HepG2 (cell line): ENCODE measurements around the gene EPB41L4A. TPM values are rescaled to one million over a fixed set of nuclear protein-coding genes. Genes with fewer than 3 reads are reported as not detected.

Source experiments
- BRCA1 ChIP-seq: sonication (generic); formaldehyde crosslinking; IDR thresholded peaks from 2 replicates; pipeline ENCODE4 v1.4.0; 2020; ENCODE audit warnings: missing genetic modification reagents
- DNMT3B ChIP-seq: conservative IDR thresholded peaks from 2 replicates; pipeline ENCODE4 v1.6.1; 2016; ENCODE audit warnings: missing biosample characterization, control low read depth
- FOXM1 ChIP-seq: sonication (generic); formaldehyde crosslinking; IDR thresholded peaks from 2 replicates; pipeline ENCODE4 v1.5.0; 2020; ENCODE audit warnings: missing genetic modification reagents
- HDAC1 ChIP-seq: sonication (generic); formaldehyde crosslinking; IDR thresholded peaks from 2 replicates; pipeline ENCODE4 v1.5.1; 2020; ENCODE audit warnings: mild to moderate bottlenecking, missing genetic modification reagents
- JARID2 ChIP-seq: sonication (generic); formaldehyde crosslinking; IDR thresholded peaks from 2 replicates; pipeline ENCODE4 v1.8.1; 2023; ENCODE audit warnings: missing genetic modification reagents, inconsistent platforms; ENCODE audit not compliant: insufficient replicate concordance
- MAZ ChIP-seq, 2 experiments: sonication (generic) in 1 of 2; formaldehyde crosslinking in 1 of 2; IDR thresholded peaks; 2 replicates each; pipeline versions ENCODE4 v1.5.0 to v1.6.1; 2012 to 2020; ENCODE audit warnings: low read depth in 2 of 2, mild to moderate bottlenecking in 2 of 2, borderline replicate concordance in 1 of 2, improper control_type of control experiment in 1 of 2, low read length in 1 of 2, missing genetic modification reagents in 1 of 2, moderate library complexity in 1 of 2
- NCOA1 ChIP-seq: sonication (generic); formaldehyde crosslinking; IDR thresholded peaks from 2 replicates; pipeline ENCODE4 v1.9.0; 2021; ENCODE audit warnings: missing genetic modification reagents
- NFKBIZ ChIP-seq: IDR thresholded peaks from 2 replicates; pipeline ENCODE4 v1.6.1; 2018; ENCODE audit warnings: missing genetic modification reagents, missing compliant biosample characterization
- RBM22 ChIP-seq: fragments of 200-400 bp; formaldehyde crosslinking; optimal IDR thresholded peaks from 2 replicates; pipeline ENCODE3; 2017; ENCODE audit warnings: mild to moderate bottlenecking, low read length, moderate library complexity
- SIX4 ChIP-seq: sonication (generic); formaldehyde crosslinking; IDR thresholded peaks from 2 replicates; pipeline ENCODE4 v1.4.0; 2020; ENCODE audit warnings: missing genetic modification reagents
- SNAI1 ChIP-seq: sonication (generic); formaldehyde crosslinking; IDR thresholded peaks from 2 replicates; pipeline ENCODE4 v1.5.0; 2020; ENCODE audit warnings: mild to moderate bottlenecking, missing genetic modification reagents, borderline replicate concordance
- SP140L ChIP-seq: sonication (generic); formaldehyde crosslinking; IDR thresholded peaks from 2 replicates; pipeline ENCODE4 v1.4.0; 2020; ENCODE audit warnings: missing genetic modification reagents, borderline replicate concordance
- ZNF12 ChIP-seq: sonication (generic); formaldehyde crosslinking; IDR thresholded peaks from 2 replicates; pipeline ENCODE4 v1.5.0; 2020; ENCODE audit warnings: missing genetic modification reagents
- ZNF550 ChIP-seq: sonication (generic); formaldehyde crosslinking; IDR thresholded peaks from 2 replicates; pipeline ENCODE4 v1.4.0; 2020; ENCODE audit warnings: mild to moderate bottlenecking, missing genetic modification reagents, borderline replicate concordance
- ZNF567 ChIP-seq: sonication (generic); formaldehyde crosslinking; IDR thresholded peaks from 2 replicates; pipeline ENCODE4 v1.8.1; 2023; ENCODE audit warnings: mild to moderate bottlenecking, missing genetic modification reagents, borderline replicate concordance
- ZNF614 ChIP-seq: IDR thresholded peaks from 2 replicates; pipeline ENCODE4 v1.6.1; 2018; ENCODE audit warnings: missing biosample characterization, missing genetic modification reagents, inconsistent platforms, borderline replicate concordance
- ZNF737 ChIP-seq: sonication (generic); formaldehyde crosslinking; IDR thresholded peaks from 2 replicates; pipeline ENCODE4 v1.5.0; 2020; ENCODE audit warnings: missing genetic modification reagents, mild to moderate bottlenecking, borderline replicate concordance
- ZNF792 ChIP-seq: IDR thresholded peaks from 2 replicates; pipeline ENCODE4 v1.6.1; 2016
- ZNF883 ChIP-seq: sonication (generic); formaldehyde crosslinking; IDR thresholded peaks from 2 replicates; pipeline ENCODE4 v1.5.1; 2020; ENCODE audit warnings: mild to moderate bottlenecking, missing genetic modification reagents; ENCODE audit errors: not compliant biosample characterization
- polyA plus RNA-seq, 8 experiments: library from polyadenylated mRNA; depleted of rRNA in 3 of 8; stranded (reverse) in 7 of 8; unstranded in 1 of 8; fragments of >200 nt; fragmentation: Illumina TruSeq in 4 of 8; extraction: Trizol in 4 of 8; gene quantifications; 2 replicates each; pipeline versions ENCODE4 v1.2.1 to v1.2.3, GENCODE V29; 2011 to 2016; ENCODE audit warnings: low read depth in 4 of 8, missing spikeins in 1 of 8, mixed read lengths in 1 of 8; ENCODE audit not compliant: insufficient read depth in 1 of 8
- total RNA-seq, 5 experiments: library from RNA; depleted of rRNA; stranded (reverse); fragments of >200 nt; fragmentation: Illumina TruSeq; extraction: Trizol; gene quantifications; 2 replicates each; pipeline ENCODE4 v1.2.3, GENCODE V29; 2016; ENCODE audit warnings: low read depth in 1 of 5
- TF ChIP-seq, protein P1 (sequence below), 2 experiments: sonication (generic) in 1 of 2; formaldehyde crosslinking in 1 of 2; IDR thresholded peaks; 2 replicates each; pipeline versions ENCODE4 v1.6.1 to v1.9.0; 2014 to 2022; ENCODE audit warnings: antibody characterized with exemption in 1 of 2, borderline replicate concordance in 1 of 2, inconsistent platforms in 1 of 2, low read depth in 1 of 2, missing genetic modification reagents in 1 of 2
- TF ChIP-seq, protein P2 (sequence below): sonication (generic); formaldehyde crosslinking; conservative IDR thresholded peaks from 2 replicates; pipeline ENCODE4 v1.4.0; 2020; ENCODE audit warnings: missing genetic modification reagents

EPB41L4A gene
- total and polyA plus RNA-seq, 2 of the 13 experiments (the other 11 are each of a cell fraction or from before 2014, with no cell fraction given) = 0.07 TPM; not detected in 1

DNA sequence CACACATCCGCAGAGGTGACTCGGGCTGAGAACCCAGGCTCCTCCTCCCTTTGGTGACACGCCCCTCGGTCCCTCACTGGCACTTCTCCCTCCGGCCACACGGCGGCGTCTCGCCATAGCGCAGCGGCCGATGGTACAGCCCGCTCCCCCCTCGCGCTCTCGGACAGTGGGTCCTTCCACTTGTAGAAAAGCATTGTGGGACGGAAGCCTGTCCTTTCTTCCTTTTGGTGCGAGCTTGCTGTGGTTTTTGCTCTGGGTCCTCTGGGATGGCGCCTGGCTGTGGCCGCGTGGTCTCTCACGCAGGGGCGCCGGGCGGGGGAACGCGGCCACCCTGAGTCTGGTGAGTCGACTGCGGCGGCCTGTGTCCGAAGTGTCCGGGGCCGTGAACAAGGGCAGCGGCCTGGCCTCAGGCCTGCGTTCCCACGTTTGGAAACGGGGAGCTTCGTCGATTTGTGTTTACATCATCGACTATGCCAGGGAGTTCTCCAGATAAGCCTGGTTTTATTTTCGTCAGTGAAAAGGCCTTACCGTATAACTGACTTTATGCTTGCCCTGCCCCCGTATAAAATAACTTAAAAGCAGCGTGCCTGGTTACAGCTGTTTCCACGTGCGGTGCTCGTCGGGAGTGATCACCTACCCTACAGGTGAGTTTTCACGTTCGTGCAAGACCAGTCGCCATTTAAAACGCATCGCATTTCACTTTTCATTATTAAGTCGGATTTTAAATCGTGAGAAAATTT is 258.3 kb downstream of the EPB41L4A start (continued):
- TF ChIP-seq, protein P1, sequence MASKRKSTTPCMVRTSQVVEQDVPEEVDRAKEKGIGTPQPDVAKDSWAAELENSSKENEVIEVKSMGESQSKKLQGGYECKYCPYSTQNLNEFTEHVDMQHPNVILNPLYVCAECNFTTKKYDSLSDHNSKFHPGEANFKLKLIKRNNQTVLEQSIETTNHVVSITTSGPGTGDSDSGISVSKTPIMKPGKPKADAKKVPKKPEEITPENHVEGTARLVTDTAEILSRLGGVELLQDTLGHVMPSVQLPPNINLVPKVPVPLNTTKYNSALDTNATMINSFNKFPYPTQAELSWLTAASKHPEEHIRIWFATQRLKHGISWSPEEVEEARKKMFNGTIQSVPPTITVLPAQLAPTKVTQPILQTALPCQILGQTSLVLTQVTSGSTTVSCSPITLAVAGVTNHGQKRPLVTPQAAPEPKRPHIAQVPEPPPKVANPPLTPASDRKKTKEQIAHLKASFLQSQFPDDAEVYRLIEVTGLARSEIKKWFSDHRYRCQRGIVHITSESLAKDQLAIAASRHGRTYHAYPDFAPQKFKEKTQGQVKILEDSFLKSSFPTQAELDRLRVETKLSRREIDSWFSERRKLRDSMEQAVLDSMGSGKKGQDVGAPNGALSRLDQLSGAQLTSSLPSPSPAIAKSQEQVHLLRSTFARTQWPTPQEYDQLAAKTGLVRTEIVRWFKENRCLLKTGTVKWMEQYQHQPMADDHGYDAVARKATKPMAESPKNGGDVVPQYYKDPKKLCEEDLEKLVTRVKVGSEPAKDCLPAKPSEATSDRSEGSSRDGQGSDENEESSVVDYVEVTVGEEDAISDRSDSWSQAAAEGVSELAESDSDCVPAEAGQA (IDR thresholded peaks at IDR 0.05; ENCODE audit: low read depth) = peak; percentile 57; the same call in 1 of the 2 replicates
- TF ChIP-seq, protein P1 (CRISPR knock-in tag; IDR thresholded peaks at IDR 0.05; ENCODE audit: borderline replicate concordance) = peak; percentile 83
- TF ChIP-seq HDAC1 (peak; percentile 94; the same call in 1 of the 2 replicates), RBM22 (no peak), ZNF567 (CRISPR knock-in tag) (peak; percentile 71; the same call in 1 of the 2 replicates), DNMT3B (peak; percentile 87; the same call in 1 of the 2 replicates), NCOA1 (CRISPR knock-in tag) (peak; percentile 52; the same call in 1 of the 2 replicates), JARID2 (CRISPR knock-in tag) (no peak), ZNF737 (peak; percentile 97), ZNF550 (CRISPR knock-in tag) (no peak), ZNF614 (CRISPR knock-in tag) (peak; percentile 98), NFKBIZ (peak; percentile 92), ZNF12 (peak; percentile 52; the same call in 1 of the 2 replicates), SNAI1 (CRISPR knock-in tag) (no peak), ZNF792 (peak; percentile 95), SP140L (no peak), FOXM1 (0 out of 2 replicates have a peak, but pooled peaks have one; percentile 43), MAZ (IDR thresholded peaks at IDR 0.05; ENCODE audit: borderline replicate concordance, low read depth, low read length) (peak; percentile 46; the same call in 1 of the 2 replicates), MAZ (CRISPR knock-in tag; IDR thresholded peaks at IDR 0.05; ENCODE audit: low read depth) (peak; percentile 78), BRCA1 (CRISPR knock-in tag) (peak; percentile 97), ZNF883 (CRISPR knock-in tag) (peak; percentile 92), SIX4 (CRISPR knock-in tag) (no peak; the same call in 1 of the 2 replicates)
- TF ChIP-seq, protein P2, sequence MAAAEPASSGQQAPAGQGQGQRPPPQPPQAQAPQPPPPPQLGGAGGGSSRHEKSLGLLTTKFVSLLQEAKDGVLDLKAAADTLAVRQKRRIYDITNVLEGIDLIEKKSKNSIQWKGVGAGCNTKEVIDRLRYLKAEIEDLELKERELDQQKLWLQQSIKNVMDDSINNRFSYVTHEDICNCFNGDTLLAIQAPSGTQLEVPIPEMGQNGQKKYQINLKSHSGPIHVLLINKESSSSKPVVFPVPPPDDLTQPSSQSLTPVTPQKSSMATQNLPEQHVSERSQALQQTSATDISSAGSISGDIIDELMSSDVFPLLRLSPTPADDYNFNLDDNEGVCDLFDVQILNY (CRISPR knock-in tag) = no peak
